ENCODE results near the gene HCRTR1.

GRCh38 chr1:31664528-31664927 lies 47.0 kb downstream of the HCRTR1 start:
- no peak for TF ChIP-seq CTCF (IDR thresholded peaks at IDR 0.05 in 4 of 5, conservative IDR thresholded peaks at IDR 0.05 in 1 of 5)
- no peak for TF ChIP-seq POLR2A (IDR thresholded peaks at IDR 0.05)
